ENCODE data around the gene EML3.

The EML3 gene

DNA sequence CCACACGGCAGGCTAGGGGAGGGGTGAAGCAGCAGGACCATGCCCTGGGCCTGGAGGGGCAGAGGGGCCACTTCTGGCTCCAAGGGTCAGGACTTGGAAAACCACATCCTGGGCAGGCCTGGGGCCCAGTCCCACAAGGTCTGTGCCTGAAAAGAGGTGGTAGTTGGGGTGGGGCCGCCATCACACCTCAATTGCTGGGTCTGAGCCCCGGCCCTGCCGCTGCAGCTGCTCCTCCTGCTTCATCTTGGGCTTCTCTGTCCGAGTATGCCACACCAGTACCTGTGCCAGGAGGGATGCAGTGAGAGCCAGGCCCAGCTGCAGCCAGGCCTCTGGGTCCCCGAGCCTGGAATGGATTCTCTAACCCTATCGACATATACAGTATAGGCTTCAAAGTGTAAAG, 2.9 kb upstream of the EML3 start:
- no peak for DNase-seq (ENCODE audit: low read depth)
- TF ChIP-seq, protein P1, sequence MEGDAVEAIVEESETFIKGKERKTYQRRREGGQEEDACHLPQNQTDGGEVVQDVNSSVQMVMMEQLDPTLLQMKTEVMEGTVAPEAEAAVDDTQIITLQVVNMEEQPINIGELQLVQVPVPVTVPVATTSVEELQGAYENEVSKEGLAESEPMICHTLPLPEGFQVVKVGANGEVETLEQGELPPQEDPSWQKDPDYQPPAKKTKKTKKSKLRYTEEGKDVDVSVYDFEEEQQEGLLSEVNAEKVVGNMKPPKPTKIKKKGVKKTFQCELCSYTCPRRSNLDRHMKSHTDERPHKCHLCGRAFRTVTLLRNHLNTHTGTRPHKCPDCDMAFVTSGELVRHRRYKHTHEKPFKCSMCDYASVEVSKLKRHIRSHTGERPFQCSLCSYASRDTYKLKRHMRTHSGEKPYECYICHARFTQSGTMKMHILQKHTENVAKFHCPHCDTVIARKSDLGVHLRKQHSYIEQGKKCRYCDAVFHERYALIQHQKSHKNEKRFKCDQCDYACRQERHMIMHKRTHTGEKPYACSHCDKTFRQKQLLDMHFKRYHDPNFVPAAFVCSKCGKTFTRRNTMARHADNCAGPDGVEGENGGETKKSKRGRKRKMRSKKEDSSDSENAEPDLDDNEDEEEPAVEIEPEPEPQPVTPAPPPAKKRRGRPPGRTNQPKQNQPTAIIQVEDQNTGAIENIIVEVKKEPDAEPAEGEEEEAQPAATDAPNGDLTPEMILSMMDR (conservative IDR thresholded peaks at IDR 0.05; ENCODE audit: low read depth, low read length), result no peak
- no peak overlapping the region for H3K4me3 ChIP-seq (ENCODE audit: low read depth, low read length)

DNA sequence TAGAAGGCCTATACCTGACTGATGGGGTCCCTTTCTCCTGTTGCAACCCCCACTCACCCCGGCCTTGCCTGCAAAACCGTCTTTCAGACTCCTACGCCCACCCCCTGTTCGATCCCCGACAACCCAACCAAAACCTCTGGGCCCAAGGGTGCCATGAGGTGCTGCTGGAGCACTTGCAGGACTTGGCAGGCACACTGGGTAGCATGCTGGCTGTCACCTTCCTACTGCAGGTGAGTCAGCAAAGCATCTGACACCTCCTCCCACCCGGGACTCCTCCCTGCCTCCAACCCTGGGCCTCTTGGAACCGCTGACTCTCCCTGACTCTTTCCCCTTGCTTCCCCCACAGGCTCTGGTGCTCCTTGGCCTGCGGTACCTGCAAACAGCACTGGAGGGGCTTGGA, 1.7 kb upstream of the EML3 start:
- no peak for DNase-seq (ENCODE audit: low read depth)
- TF ChIP-seq, protein P1 (conservative IDR thresholded peaks at IDR 0.05; ENCODE audit: low read depth, low read length), result no peak
- no peak overlapping the region for H3K4me3 ChIP-seq (ENCODE audit: low read depth, low read length)

DNA sequence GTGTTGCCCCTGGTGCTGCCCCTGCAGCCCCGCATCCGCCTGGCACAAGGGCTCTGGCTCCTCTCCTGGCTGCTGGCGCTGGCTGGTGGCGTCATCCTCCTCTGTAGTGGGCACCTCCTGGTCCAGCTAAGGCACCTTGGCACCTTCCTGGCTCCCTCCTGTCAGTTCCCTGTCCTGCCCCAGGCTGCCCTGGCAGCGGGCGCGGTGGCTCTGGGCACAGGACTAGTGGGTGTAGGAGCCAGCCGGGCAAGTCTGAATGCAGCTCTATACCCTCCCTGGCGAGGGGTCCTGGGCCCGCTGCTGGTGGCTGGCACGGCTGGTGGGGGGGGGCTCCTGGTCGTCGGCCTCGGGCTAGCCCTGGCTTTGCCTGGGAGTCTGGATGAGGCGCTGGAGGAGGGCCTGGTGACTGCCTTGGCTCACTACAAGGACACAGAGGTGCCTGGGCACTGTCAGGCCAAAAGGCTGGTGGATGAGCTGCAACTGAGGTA, 760 bp upstream of the EML3 start:
- no peak for DNase-seq (ENCODE audit: low read depth)
- TF ChIP-seq, protein P1 (conservative IDR thresholded peaks at IDR 0.05; ENCODE audit: low read depth, low read length), result no peak
- no peak overlapping the region for H3K4me3 ChIP-seq (ENCODE audit: low read depth, low read length)

DNA sequence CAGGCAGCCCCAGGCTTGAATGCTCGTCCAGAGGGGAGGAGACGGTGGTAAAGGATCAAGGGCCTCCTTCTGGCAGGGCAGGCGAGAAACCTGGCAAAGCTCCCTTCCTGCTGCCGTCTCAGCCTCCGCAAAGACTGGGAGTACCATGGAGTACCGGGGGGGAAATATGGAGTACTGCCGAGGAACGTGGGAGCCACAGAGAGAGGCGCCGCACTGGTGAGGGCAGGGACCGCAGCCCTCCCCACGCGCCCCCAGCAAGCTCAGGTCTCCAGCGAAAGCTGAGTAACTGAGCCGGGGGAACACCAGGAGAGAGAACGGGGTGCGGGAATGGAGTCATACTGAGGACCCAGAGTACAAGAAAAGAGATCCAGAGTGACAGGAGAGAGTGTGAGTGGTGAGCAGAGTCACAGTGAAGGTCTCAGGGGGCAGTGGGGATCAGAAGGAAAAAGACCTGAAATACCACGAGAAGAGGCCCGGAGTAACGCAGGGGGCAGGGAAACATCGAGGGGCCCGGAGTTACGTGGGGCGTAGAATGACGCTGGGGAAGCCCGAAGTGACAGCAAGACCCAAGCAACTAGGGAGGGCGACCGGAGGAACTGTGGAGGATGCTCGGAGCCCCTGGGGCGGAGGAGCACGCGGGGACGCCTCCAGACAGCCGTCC, 740 bp downstream of the EML3 start:
- TF ChIP-seq, protein P1 (conservative IDR thresholded peaks at IDR 0.05; ENCODE audit: low read depth, low read length), result peak; percentile 27
- peak; percentile 60 for DNase-seq (ENCODE audit: low read depth)
- peak overlapping the region; percentile 77 for H3K4me3 ChIP-seq (ENCODE audit: low read depth, low read length)

DNA sequence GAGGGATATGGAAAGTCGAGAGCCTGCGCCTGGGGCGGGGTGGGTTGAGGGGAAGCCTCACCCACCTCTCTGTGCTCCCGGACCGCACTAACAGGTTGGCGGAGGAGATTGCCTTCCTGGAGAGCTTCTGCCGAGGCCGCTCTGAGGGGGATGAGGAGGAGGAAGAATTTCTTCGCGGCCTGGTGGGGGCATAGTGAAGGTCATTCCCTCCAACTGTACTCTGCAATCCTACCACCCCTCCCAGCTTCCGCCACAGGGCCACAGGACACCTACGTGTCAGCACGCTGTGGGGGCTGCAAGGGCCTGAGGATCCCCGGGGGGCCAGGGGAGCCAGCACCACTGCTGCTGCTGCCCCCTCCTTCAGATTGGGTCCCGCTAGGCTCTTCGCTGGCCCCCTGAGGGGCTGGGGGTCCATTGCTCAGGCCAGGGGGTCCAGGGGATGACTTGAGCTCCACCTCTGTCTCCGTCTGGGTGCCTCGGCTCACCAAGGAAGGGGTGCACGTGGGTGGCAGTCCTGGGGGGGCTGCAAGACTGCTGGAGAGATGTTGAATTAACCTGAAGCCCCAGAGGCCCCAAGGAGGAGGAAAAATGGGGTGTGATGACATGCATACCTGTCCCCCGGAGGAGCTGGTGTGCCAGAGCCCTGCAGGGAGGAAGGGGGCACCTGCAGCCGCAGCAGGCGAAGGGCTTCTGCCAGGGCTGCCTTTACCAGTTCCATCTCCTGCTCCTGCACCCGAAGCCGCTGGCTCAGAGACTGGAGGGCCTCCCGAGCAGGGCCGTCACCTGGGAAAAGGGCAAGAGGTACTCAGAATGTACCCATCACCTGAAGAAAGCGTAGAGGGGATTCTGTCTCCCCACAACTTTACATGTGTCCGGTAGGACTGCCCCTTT, 1.5 kb downstream of the EML3 start:
- DNase-seq (ENCODE audit: low read depth), result no peak
- TF ChIP-seq, protein P1 (conservative IDR thresholded peaks at IDR 0.05; ENCODE audit: low read depth, low read length), result no peak
- peak overlapping the region; percentile 77 for H3K4me3 ChIP-seq (ENCODE audit: low read depth, low read length)

DNA sequence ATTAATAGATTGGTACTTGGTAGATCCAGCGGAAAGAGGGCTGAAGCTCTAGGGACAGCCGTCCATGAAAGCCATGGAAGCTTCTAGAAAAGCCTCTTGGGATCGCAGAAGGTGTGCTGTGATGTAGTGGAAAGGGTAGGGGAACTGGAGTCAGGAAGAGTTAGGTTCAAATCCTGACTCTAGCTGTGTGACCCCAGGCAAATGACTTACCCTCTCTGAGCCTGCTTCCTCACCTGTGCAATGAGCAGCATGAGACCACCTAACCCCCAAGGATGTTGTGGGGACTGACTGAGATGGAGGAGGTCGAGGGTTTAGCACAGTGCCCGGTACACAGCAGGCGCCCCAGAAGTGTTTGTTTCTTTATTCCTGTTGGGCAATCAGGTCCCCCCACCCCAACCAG, 2.2 kb downstream of the EML3 start:
- no peak overlapping the region for H3K4me3 ChIP-seq (ENCODE audit: low read depth, low read length)
- TF ChIP-seq, protein P1 (conservative IDR thresholded peaks at IDR 0.05; ENCODE audit: low read depth, low read length), result no peak
- DNase-seq (ENCODE audit: low read depth), result no peak
